ENCODE results near the gene SUPV3L1. TPM values are rescaled to one million over a fixed set of nuclear protein-coding genes. Genes with fewer than 3 reads are reported as not detected.

The SUPV3L1 gene
- total and polyA plus RNA-seq, 10 of the 15 experiments (the other 5 are each of a cell fraction or from before 2014, with no cell fraction given), result 18.4 to 57.8 (median 44.2) TPM

GRCh38 chr10:69179743-69180524 is at the start of gene SUPV3L1 (continued):
- peak; percentile 62; the same call in 1 of the 2 replicates for TF ChIP-seq PKNOX1 (IDR thresholded peaks at IDR 0.05)
- no peak for TF ChIP-seq KDM1A (IDR thresholded peaks at IDR 0.05; ENCODE audit: borderline replicate concordance)
- no peak for TF ChIP-seq SMAD1 (IDR thresholded peaks at IDR 0.05; ENCODE audit: low read depth, partially characterized antibody)
- peak; percentile 11; the same call in 1 of the 2 replicates for TF ChIP-seq ELK1 (IDR thresholded peaks at IDR 0.05; ENCODE audit: low read depth, low read length)
- peak; percentile 82 for TF ChIP-seq ATF3 (IDR thresholded peaks at IDR 0.05; ENCODE audit: borderline replicate concordance, extremely low read depth, low read depth, low read length)
- no peak for TF ChIP-seq NFYA (IDR thresholded peaks at IDR 0.05; ENCODE audit: borderline replicate concordance, low read depth, low read length)
- TF ChIP-seq BACH1 (IDR thresholded peaks at IDR 0.05; ENCODE audit: borderline replicate concordance), result 0 out of 2 replicates have a peak, but pooled peaks have one; percentile 20
- TF ChIP-seq HDGF (IDR thresholded peaks at IDR 0.05), result no peak
- no peak; the same call in 2 of the 3 replicates for TF ChIP-seq POU2F2 (IDR thresholded peaks at IDR 0.05; ENCODE audit: borderline replicate concordance, low read depth, low read length)
- 0 out of 2 replicates have a peak, but pooled peaks have one; percentile 31 for TF ChIP-seq NR2C1 (IDR thresholded peaks at IDR 0.05)
- no peak for TF ChIP-seq CBX5 (IDR thresholded peaks at IDR 0.05; ENCODE audit: low read depth)
- peak; percentile 79 to 95 for TF ChIP-seq BHLHE40 (IDR thresholded peaks at IDR 0.05; ENCODE audit: borderline replicate concordance in 1 of 2, low read depth in 2 of 2, low read length in 1 of 2)
- TF ChIP-seq EGR1 (IDR thresholded peaks at IDR 0.05; ENCODE audit: borderline replicate concordance in 1 of 2, low read depth in 2 of 2, low read length in 2 of 2), result no peak
- peak; percentile 72 for TF ChIP-seq ATF2 (IDR thresholded peaks at IDR 0.05; ENCODE audit: low read length)
- no peak for TF ChIP-seq BMI1 (IDR thresholded peaks at IDR 0.05; ENCODE audit: borderline replicate concordance)
- TF ChIP-seq E4F1 (IDR thresholded peaks at IDR 0.05; ENCODE audit: borderline replicate concordance, partially characterized antibody), result peak; percentile 80
- no peak for TF ChIP-seq ZNF217 (IDR thresholded peaks at IDR 0.05)
- TF ChIP-seq NFYB (IDR thresholded peaks at IDR 0.05; ENCODE audit: insufficient read depth, low read depth, low read length), result no peak
- TF ChIP-seq NFXL1 (IDR thresholded peaks at IDR 0.05; ENCODE audit: borderline replicate concordance), result no peak
- TF ChIP-seq JUNB (IDR thresholded peaks at IDR 0.05), result no peak
- TF ChIP-seq GABPA (IDR thresholded peaks at IDR 0.05; ENCODE audit: low read depth), result no peak

Measured in GM12878 (cell line).